NT2/D1 (cell line): ENCODE data around the gene BRD1.

ENCODE experiments used
- DNase-seq: peaks from one replicate; pipeline ENCODE4 v3.0.0-alpha.2; 2011; ENCODE audit warnings: low read depth, low spot score
- H3K27me3 ChIP-seq: 2 replicates; pipeline ENCODE4 v1.6.0; 2011; ENCODE audit warnings: mild to moderate bottlenecking; ENCODE audit not compliant: insufficient read length, insufficient read depth
- H3K36me3 ChIP-seq: 2 replicates; pipeline ENCODE4 v1.6.1; 2011; ENCODE audit warnings: mild to moderate bottlenecking, low read length, mixed read lengths; ENCODE audit not compliant: insufficient read depth, insufficient read length
- H3K4me1 ChIP-seq: 2 replicates; pipeline ENCODE4 v1.5.1; 2011; ENCODE audit not compliant: insufficient read depth, insufficient read length
- H3K4me3 ChIP-seq: 2 replicates; pipeline ENCODE4 v1.5.1; 2011; ENCODE audit warnings: low read depth; ENCODE audit not compliant: insufficient read length
- H3K9ac ChIP-seq: 2 replicates; pipeline ENCODE4 v1.6.0; 2011; ENCODE audit warnings: low read depth; ENCODE audit not compliant: insufficient read length
- H3K9me3 ChIP-seq: 2 replicates; pipeline ENCODE4 v1.5.1; 2011; ENCODE audit warnings: mild to moderate bottlenecking, low read length; ENCODE audit not compliant: insufficient read depth
- SUZ12 ChIP-seq: IDR thresholded peaks from 2 replicates; pipeline ENCODE4 v1.6.1; 2011; ENCODE audit not compliant: insufficient read length, insufficient read depth; ENCODE audit errors: extremely low read depth
- YY1 ChIP-seq: IDR thresholded peaks from 2 replicates; pipeline ENCODE4 v1.6.1; 2011; ENCODE audit not compliant: insufficient read length, insufficient read depth
- ZNF274 ChIP-seq: IDR thresholded peaks from 2 replicates; pipeline ENCODE4 v1.6.1; 2011; ENCODE audit warnings: mild to moderate bottlenecking, low read depth, low read length

The BRD1 gene

GRCh38 chr22:49867303-49868265 lies 39.9 kb upstream of the BRD1 start:
- Histone ChIP-seq H3K27me3 (no peaks in the 10 kb centered on the region), H3K9me3 (peaks cover 17% of the 10 kb centered on the region; the same call in 1 of the 2 replicates), H3K4me1 (no peaks in the 10 kb centered on the region), H3K36me3 (peaks cover 7% of the 10 kb centered on the region), H3K9ac (no peak overlapping the region), H3K4me3 (no peak overlapping the region)
- DNase-seq: no peak
- no peak for TF ChIP-seq YY1

GRCh38 chr22:49866646-49867045 lies 39.0 kb upstream of the BRD1 start:
- Histone ChIP-seq H3K27me3 (no peaks in the 10 kb centered on the region), H3K36me3 (peaks cover 7% of the 10 kb centered on the region), H3K9me3 (peaks cover 17% of the 10 kb centered on the region; the same call in 1 of the 2 replicates), H3K9ac (no peak overlapping the region), H3K4me3 (no peak overlapping the region), H3K4me1 (peaks cover 1% of the 10 kb centered on the region)
- DNase-seq: no peak
- no peak for TF ChIP-seq YY1
- TF ChIP-seq SUZ12: no peak
- no peak for TF ChIP-seq ZNF274

- peaks cover 17% of the 10 kb centered on the region; the same call in 1 of the 2 replicates for H3K9me3 ChIP-seq
- DNase-seq: no peak
- no peaks in the 10 kb centered on the region for H3K27me3 ChIP-seq
- H3K4me1 ChIP-seq: peaks cover 3% of the 10 kb centered on the region
- peaks cover 7% of the 10 kb centered on the region for H3K36me3 ChIP-seq
- no peak for TF ChIP-seq ZNF274
- TF ChIP-seq YY1: no peak
- TF ChIP-seq SUZ12: no peak
- H3K9ac ChIP-seq: no peak overlapping the region
- no peak overlapping the region for H3K4me3 ChIP-seq
These were observed 38.5 kb upstream of the BRD1 start for GRCh38 chr22:49866134-49866533.

GRCh38 chr22:49865156-49865555 lies 37.5 kb upstream of the BRD1 start:
- no peak for DNase-seq
- Histone ChIP-seq H3K9ac (no peak overlapping the region), H3K4me1 (peaks cover 3% of the 10 kb centered on the region), H3K36me3 (peaks cover 7% of the 10 kb centered on the region), H3K4me3 (no peak overlapping the region), H3K27me3 (no peaks in the 10 kb centered on the region), H3K9me3 (peaks cover 17% of the 10 kb centered on the region; the same call in 1 of the 2 replicates)
- TF ChIP-seq SUZ12 (no peak), ZNF274 (no peak), YY1 (no peak)

GRCh38 chr22:49863931-49864330 lies 36.3 kb upstream of the BRD1 start:
- Histone ChIP-seq H3K4me1 (peaks cover 3% of the 10 kb centered on the region), H3K36me3 (peaks cover 7% of the 10 kb centered on the region), H3K9me3 (peaks cover 6% of the 10 kb centered on the region; the same call in 1 of the 2 replicates), H3K27me3 (no peaks in the 10 kb centered on the region), H3K4me3 (no peak overlapping the region), H3K9ac (no peak overlapping the region)
- DNase-seq: no peak
- TF ChIP-seq ZNF274 (no peak), YY1 (no peak), SUZ12 (no peak)

GRCh38 chr22:49862496-49862776 lies 34.8 kb upstream of the BRD1 start:
- Histone ChIP-seq H3K9ac (no peak overlapping the region), H3K27me3 (no peaks in the 10 kb centered on the region), H3K9me3 (peaks cover 6% of the 10 kb centered on the region; the same call in 1 of the 2 replicates), H3K4me3 (no peak overlapping the region), H3K4me1 (peaks cover 3% of the 10 kb centered on the region), H3K36me3 (peaks cover 6% of the 10 kb centered on the region)
- no peak for TF ChIP-seq ZNF274
- TF ChIP-seq SUZ12: no peak
- TF ChIP-seq YY1: no peak
- DNase-seq: no peak

- H3K9me3 ChIP-seq: peaks cover 6% of the 10 kb centered on the region; the same call in 1 of the 2 replicates
- TF ChIP-seq SUZ12 (no peak), YY1 (no peak), ZNF274 (no peak)
- no peak for DNase-seq
These were observed 34.2 kb upstream of the BRD1 start for GRCh38 chr22:49861642-49862495.

More at GRCh38 chr22:49861642-49862495, 34.2 kb upstream of the BRD1 start:
- H3K27me3 ChIP-seq: no peaks in the 10 kb centered on the region
- H3K4me3 ChIP-seq: no peak overlapping the region
- H3K4me1 ChIP-seq: peaks cover 4% of the 10 kb centered on the region
- peaks cover 11% of the 10 kb centered on the region for H3K36me3 ChIP-seq
- H3K9ac ChIP-seq: no peak overlapping the region
